ENCODE measurements around the gene ZNF821.

DNA sequence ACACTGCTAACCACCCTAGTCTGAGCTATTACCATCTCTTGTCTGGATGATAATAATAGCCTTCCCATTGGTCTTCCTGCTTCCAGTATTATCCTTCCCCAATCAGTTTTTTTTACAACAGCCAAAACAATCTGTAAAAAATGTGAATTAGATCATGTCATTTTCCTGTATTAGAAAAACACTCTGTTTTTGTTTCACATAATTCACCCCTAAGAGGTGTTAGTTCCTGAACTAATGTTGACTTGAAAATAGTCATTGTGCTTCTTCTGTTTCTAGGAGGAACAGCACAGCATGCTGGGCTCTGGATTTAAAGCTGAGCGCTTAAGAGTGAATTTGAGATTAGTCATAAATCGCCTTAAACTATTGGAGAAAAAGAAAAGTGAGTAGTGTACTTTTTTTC lies 31.4 kb upstream of the ZNF821 start:
- no peak for TF ChIP-seq HDAC6 (IDR thresholded peaks at IDR 0.05; ENCODE audit: low read depth, low read length)
- TF ChIP-seq, protein P1, sequence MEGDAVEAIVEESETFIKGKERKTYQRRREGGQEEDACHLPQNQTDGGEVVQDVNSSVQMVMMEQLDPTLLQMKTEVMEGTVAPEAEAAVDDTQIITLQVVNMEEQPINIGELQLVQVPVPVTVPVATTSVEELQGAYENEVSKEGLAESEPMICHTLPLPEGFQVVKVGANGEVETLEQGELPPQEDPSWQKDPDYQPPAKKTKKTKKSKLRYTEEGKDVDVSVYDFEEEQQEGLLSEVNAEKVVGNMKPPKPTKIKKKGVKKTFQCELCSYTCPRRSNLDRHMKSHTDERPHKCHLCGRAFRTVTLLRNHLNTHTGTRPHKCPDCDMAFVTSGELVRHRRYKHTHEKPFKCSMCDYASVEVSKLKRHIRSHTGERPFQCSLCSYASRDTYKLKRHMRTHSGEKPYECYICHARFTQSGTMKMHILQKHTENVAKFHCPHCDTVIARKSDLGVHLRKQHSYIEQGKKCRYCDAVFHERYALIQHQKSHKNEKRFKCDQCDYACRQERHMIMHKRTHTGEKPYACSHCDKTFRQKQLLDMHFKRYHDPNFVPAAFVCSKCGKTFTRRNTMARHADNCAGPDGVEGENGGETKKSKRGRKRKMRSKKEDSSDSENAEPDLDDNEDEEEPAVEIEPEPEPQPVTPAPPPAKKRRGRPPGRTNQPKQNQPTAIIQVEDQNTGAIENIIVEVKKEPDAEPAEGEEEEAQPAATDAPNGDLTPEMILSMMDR (IDR thresholded peaks at IDR 0.05; ENCODE audit: control extremely low read depth in 1 of 3, insufficient read depth in 1 of 3, low read depth in 1 of 3, low read length in 3 of 3) = no peak
- TF ChIP-seq POLR2AphosphoS5 (IDR thresholded peaks at IDR 0.05; ENCODE audit: low read depth, low read length) = no peak
- TF ChIP-seq EP300 (IDR thresholded peaks at IDR 0.05; ENCODE audit: borderline replicate concordance in 1 of 2, low read depth in 2 of 2, low read length in 2 of 2) = no peak
- no peak for TF ChIP-seq NRF1 (IDR thresholded peaks at IDR 0.05; ENCODE audit: low read depth, low read length)
- no peak for TF ChIP-seq PHF8 (conservative IDR thresholded peaks at IDR 0.05; ENCODE audit: low read depth, low read length)
- TF ChIP-seq GABPA (IDR thresholded peaks at IDR 0.05; ENCODE audit: borderline replicate concordance, insufficient read depth, low read length) = no peak
- TF ChIP-seq HDAC2 (IDR thresholded peaks at IDR 0.05; ENCODE audit: borderline replicate concordance in 1 of 2, low read depth in 2 of 2, low read length in 2 of 2) = no peak
- TF ChIP-seq YY1 (IDR thresholded peaks at IDR 0.05; ENCODE audit: low read depth, low read length) = no peak
